GM12891 (cell line): ENCODE results near the gene HRC.

Experiments used
- PAX5 ChIP-seq: IDR thresholded peaks from 2 replicates; pipeline ENCODE4 v1.6.1; 2011; ENCODE audit warnings: low read length, moderate library complexity, mild to moderate bottlenecking; ENCODE audit not compliant: insufficient read depth, severe bottlenecking
- POLR2A ChIP-seq: IDR thresholded peaks from 2 replicates; pipeline ENCODE4 v1.6.1; 2011; ENCODE audit warnings: low read depth, low read length, control low read depth
- POLR2AphosphoS5 ChIP-seq: IDR thresholded peaks from 2 replicates; pipeline ENCODE4 v1.6.1; 2011; ENCODE audit warnings: low read depth, low read length, control low read depth
- SPI1 ChIP-seq: IDR thresholded peaks from 2 replicates; pipeline ENCODE4 v1.6.1; 2011; ENCODE audit warnings: low read depth, low read length, control low read depth

GRCh38 chr19:49186108-49186507 lies 30.9 kb upstream of the HRC start:
- TF ChIP-seq POLR2A: no peak
- no peak for TF ChIP-seq POLR2AphosphoS5
- no peak for TF ChIP-seq PAX5
- TF ChIP-seq SPI1: no peak
